PC-3 (cell line): Measurements from ENCODE around the gene TLR7. TPM values are rescaled to one million over a fixed set of nuclear protein-coding genes. Genes with fewer than 3 reads are reported as not detected.

ENCODE experiments used
- ATAC-seq: fragments of 200-7000 bp; cut with Tn5 transposase; 2 replicates; pipeline ENCODE4 v1.9.1; 2020; ENCODE audit warnings: mild to moderate bottlenecking, moderate library complexity
- BruUV-seq: library from RNA; stranded (reverse); fragments of 400-500 nt; replicated peaks from 2 replicates; lab custom pipeline; 2021; lab: Mats Ljungman, UMichigan
- CTCF ChIA-PET: fragments of 300-600 bp; sonication (Branson Sonifier 250); formaldehyde crosslinking; loops from one replicate; lab custom pipeline; 2022; ENCODE audit warnings: antibody characterized with exemption; lab: Charles Lee
- POLR2A ChIA-PET: fragments of 300-600 bp; sonication (Branson Sonifier 250); formaldehyde crosslinking; loops from one replicate; lab custom pipeline; 2022; ENCODE audit warnings: antibody characterized with exemption; ENCODE audit not compliant: unreplicated experiment; lab: Charles Lee
- DNase-seq: peaks from one replicate; pipeline ENCODE4 v3.0.0-alpha.2; 2015
- H2AFZ ChIP-seq: fragments of 300-600 bp; sonication (generic); 2 replicates; pipeline ENCODE4 v1.6.0; 2016; ENCODE audit warnings: antibody characterized with exemption, low read length
- H3F3A ChIP-seq: fragments of 300-600 bp; sonication (generic); one replicate; pipeline ENCODE4 v1.6.0; 2017; ENCODE audit warnings: antibody characterized with exemption, low read length, control low read depth, mild to moderate bottlenecking; ENCODE audit not compliant: unreplicated experiment
- H3K27ac ChIP-seq: fragments of 300-600 bp; sonication (generic); 2 replicates; pipeline ENCODE4 v1.5.1; 2016; ENCODE audit warnings: mild to moderate bottlenecking, low read length
- H3K27me3 ChIP-seq: fragments of 300-600 bp; sonication (generic); 2 replicates; pipeline ENCODE4 v1.6.1; 2016; ENCODE audit warnings: low read length, mixed read lengths
- H3K36me3 ChIP-seq: fragments of 300-600 bp; sonication (generic); 2 replicates; pipeline ENCODE4 v1.6.1; 2016; ENCODE audit warnings: low read depth, mixed run types, low read length, mixed read lengths
- H3K4me1 ChIP-seq: fragments of 300-600 bp; sonication (generic); 2 replicates; pipeline ENCODE4 v1.5.1; 2016; ENCODE audit warnings: low read length; ENCODE audit not compliant: insufficient read depth
- H3K4me2 ChIP-seq: fragments of 300-600 bp; sonication (generic); 2 replicates; pipeline ENCODE4 v1.6.0; 2016; ENCODE audit warnings: low read length
- H3K4me3 ChIP-seq: fragments of 300-600 bp; sonication (generic); 2 replicates; pipeline ENCODE4 v1.5.1; 2016; ENCODE audit warnings: mild to moderate bottlenecking, low read length, mixed read lengths
- H3K79me2 ChIP-seq: fragments of 300-600 bp; sonication (generic); 2 replicates; pipeline ENCODE4 v1.6.1; 2017; ENCODE audit warnings: low read length, mixed read lengths
- H3K9ac ChIP-seq: fragments of 300-600 bp; sonication (generic); 2 replicates; pipeline ENCODE4 v1.6.0; 2016; ENCODE audit warnings: mild to moderate bottlenecking, low read length
- H3K9me2 ChIP-seq: fragments of 300-600 bp; sonication (generic); replicated peaks from 2 replicates; pipeline ENCODE4 v1.6.1; 2016; ENCODE audit warnings: mixed run types, low read length, mixed read lengths
- H3K9me3 ChIP-seq: fragments of 300-600 bp; sonication (generic); 2 replicates; pipeline ENCODE4 v1.6.1; 2016; ENCODE audit warnings: low read length, mixed read lengths
- H4K20me1 ChIP-seq: fragments of 300-600 bp; sonication (generic); 2 replicates; pipeline ENCODE4 v1.6.1; 2016; ENCODE audit warnings: low read length, mixed read lengths
- EZH2 ChIP-seq: fragments of 300-600 bp; sonication (generic); IDR thresholded peaks from one replicate; pipeline ENCODE4 v1.6.1; 2017; ENCODE audit warnings: antibody characterized with exemption, mild to moderate bottlenecking, low read length; ENCODE audit not compliant: unreplicated experiment
- EZH2phosphoT487 ChIP-seq: fragments of 300-600 bp; sonication (generic); IDR thresholded peaks from 2 replicates; pipeline ENCODE4 v1.6.1; 2018; ENCODE audit warnings: mild to moderate bottlenecking, antibody characterized with exemption, low read length, borderline replicate concordance
- intact Hi-C: fragments of 100-400 bp; cut with micrococcal nuclease; formaldehyde crosslinking; loops from 2 replicates; pipeline ENCODE4 v1.9.0; 2023
- total RNA-seq: library from RNA; depleted of rRNA; stranded (reverse); fragments of >200 nt; gene quantifications from 2 replicates; pipeline ENCODE4 v1.2.3, GENCODE V29; 2014; rRNA removed
- TF ChIP-seq, protein P1 (sequence below): fragments of 300-600 bp; sonication (generic); conservative IDR thresholded peaks from 2 replicates; pipeline ENCODE4 v1.5.1; 2017; ENCODE audit warnings: antibody characterized with exemption, low read depth, mild to moderate bottlenecking, low read length

Gene TLR7
- total RNA-seq, 1 experiment from 2014 or later = not detected

DNA sequence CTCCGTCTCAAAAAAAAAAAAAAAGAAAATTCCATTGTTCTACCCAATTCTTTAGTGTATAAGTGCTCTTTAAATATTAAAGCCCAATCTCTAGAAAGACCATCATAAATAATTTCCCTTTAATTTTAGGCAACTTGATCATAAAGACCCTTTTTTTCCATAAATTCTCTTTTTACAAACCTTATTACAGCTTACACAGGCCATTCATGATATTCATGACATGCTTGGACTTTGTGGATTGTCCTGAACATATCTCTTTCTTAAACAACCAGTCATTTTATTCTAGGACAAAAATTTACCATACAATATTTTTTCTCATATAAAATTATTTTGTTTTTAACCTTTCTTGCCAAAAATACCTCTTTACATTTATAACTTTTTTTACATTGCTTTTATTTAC, 70.1 kb downstream of the TLR7 start:
- TF ChIP-seq EZH2phosphoT487 (no peak), EZH2 (no peak)
- TF ChIP-seq, protein P1, sequence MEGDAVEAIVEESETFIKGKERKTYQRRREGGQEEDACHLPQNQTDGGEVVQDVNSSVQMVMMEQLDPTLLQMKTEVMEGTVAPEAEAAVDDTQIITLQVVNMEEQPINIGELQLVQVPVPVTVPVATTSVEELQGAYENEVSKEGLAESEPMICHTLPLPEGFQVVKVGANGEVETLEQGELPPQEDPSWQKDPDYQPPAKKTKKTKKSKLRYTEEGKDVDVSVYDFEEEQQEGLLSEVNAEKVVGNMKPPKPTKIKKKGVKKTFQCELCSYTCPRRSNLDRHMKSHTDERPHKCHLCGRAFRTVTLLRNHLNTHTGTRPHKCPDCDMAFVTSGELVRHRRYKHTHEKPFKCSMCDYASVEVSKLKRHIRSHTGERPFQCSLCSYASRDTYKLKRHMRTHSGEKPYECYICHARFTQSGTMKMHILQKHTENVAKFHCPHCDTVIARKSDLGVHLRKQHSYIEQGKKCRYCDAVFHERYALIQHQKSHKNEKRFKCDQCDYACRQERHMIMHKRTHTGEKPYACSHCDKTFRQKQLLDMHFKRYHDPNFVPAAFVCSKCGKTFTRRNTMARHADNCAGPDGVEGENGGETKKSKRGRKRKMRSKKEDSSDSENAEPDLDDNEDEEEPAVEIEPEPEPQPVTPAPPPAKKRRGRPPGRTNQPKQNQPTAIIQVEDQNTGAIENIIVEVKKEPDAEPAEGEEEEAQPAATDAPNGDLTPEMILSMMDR = no peak
- ChIA-PET POLR2A (no interaction called here), CTCF (no interaction called here)
- Histone ChIP-seq H3K9me3 (no peaks in the 10 kb centered on the region), H3K4me1 (no peaks in the 10 kb centered on the region), H3K27ac (no peak overlapping the region), H3K9ac (no peak overlapping the region), H3K4me2 (no peak overlapping the region), H2AFZ (no peak overlapping the region), H3K79me2 (no peaks in the 10 kb centered on the region), H3F3A (no peaks in the 10 kb centered on the region), H3K9me2 (no peaks in the 10 kb centered on the region), H3K27me3 (no peaks in the 10 kb centered on the region), H3K4me3 (no peak overlapping the region), H4K20me1 (no peaks in the 10 kb centered on the region), H3K36me3 (no peaks in the 10 kb centered on the region)
- intact Hi-C loops = no loop called here
- ATAC-seq (no peak), DNase-seq (no peak)
- BruUV-seq = no TSS peak

Other genes starting within 250 kb of the TLR7 start
- 63.1 and 73.9 TPM in 2 replicates for gene PRPS2, start 75.7 kb upstream of the TLR7 start, total RNA-seq
- not detected in 2 replicates for gene TLR8, start 39.5 kb downstream of the TLR7 start, total RNA-seq
- 1,640 and 2,159 TPM in 2 replicates for gene TMSB4X, start 108.0 kb downstream of the TLR7 start, total RNA-seq
- gene FAM9C, start 177.5 kb downstream of the TLR7 start, total RNA-seq = not detected in 2 replicates